Upper lobe of left lung (tissue), 4 donors: ENCODE measurements around the gene RRH.

Experiments
- CTCF ChIP-seq, 6 experiments: fragments of 450-650 bp in 4 of 6; fragments of 200-600 bp in 2 of 6; sonication (generic) in 2 of 6; IDR thresholded peaks; one replicate each; pipeline ENCODE4 v1.5.1; 2016 to 2019; ENCODE audit warnings: antibody characterized with exemption in 6 of 6
- EP300 ChIP-seq, 4 donors: sonication (generic); formaldehyde crosslinking; IDR thresholded peaks; one replicate each; pipeline ENCODE4 v1.5.1; 2017; ENCODE audit warnings: antibody characterized with exemption in 4 of 4, control low read depth in 2 of 4
- POLR2A ChIP-seq, 4 donors: fragments of 450-650 bp; IDR thresholded peaks; one replicate each; pipeline ENCODE4 v1.5.1; 2016 to 2017; ENCODE audit warnings: antibody characterized with exemption in 4 of 4, mild to moderate bottlenecking in 2 of 4

DNA sequence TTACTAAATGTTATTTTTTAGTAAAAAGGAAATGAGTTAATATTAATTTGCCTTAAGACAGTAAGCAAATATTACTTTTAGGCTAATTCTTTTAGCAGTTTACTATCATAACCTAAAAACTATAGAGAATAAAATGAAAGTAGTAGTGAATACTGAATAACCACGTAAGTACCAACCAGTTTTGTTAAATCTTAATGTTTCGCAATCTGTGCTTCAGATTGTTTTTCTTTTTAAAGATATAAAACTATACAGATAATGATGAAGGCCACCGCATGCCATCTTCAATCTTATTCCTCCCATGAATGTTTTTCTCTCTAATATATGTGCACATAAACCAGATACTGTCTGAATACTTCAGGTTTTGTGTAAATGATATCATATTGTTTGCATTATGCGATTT, 6.0 kb downstream of the RRH start:
- TF ChIP-seq CTCF (IDR thresholded peaks at IDR 0.05): no peak
- no peak for TF ChIP-seq EP300 (IDR thresholded peaks at IDR 0.05)
- no peak for TF ChIP-seq POLR2A (IDR thresholded peaks at IDR 0.05)
